GM12873 (cell line): ENCODE measurements around the gene CEP85L.

Experiments
- CTCF ChIP-seq: IDR thresholded peaks from 2 replicates; pipeline ENCODE4 v1.5.1; 2012; ENCODE audit warnings: low read depth, mild to moderate bottlenecking, moderate library complexity, low read length, control low read depth; ENCODE audit not compliant: insufficient read depth; ENCODE audit errors: missing control alignments

Gene CEP85L

GRCh38 chr6:118535176-118535844 is 116.1 kb downstream of the CEP85L start:
- no peak for TF ChIP-seq CTCF

GRCh38 chr6:118530942-118531341 is 120.4 kb downstream of the CEP85L start:
- TF ChIP-seq CTCF, result no peak

- no peak for TF ChIP-seq CTCF
Measured at GRCh38 chr6:118529756-118530155, 121.6 kb downstream of the CEP85L start.

GRCh38 chr6:118528129-118528528 is 123.3 kb downstream of the CEP85L start:
- TF ChIP-seq CTCF, result no peak

GRCh38 chr6:118525913-118526780 is 125.2 kb downstream of the CEP85L start:
- no peak for TF ChIP-seq CTCF

- no peak for TF ChIP-seq CTCF
Measured at GRCh38 chr6:118524686-118525085, 126.7 kb downstream of the CEP85L start.

- TF ChIP-seq CTCF, result no peak
Measured at GRCh38 chr6:118523216-118523615, 128.2 kb downstream of the CEP85L start.
